ENCODE measurements around the gene RAD23B. TPM values are rescaled to one million over a fixed set of nuclear protein-coding genes. Genes with fewer than 3 reads are reported as not detected.

RAD23B gene
- total and polyA plus RNA-seq, 8 donors, result 19.5 to 81.2 (median 65.3) TPM

GRCh38 chr9:107279086-107279485, 4.0 kb upstream of the RAD23B start:
- DNase-seq, result no peak
- no peaks in the 10 kb centered on the region for H3K36me3 ChIP-seq
- H3K27me3 ChIP-seq, result no peaks in the 10 kb centered on the region
- H3K9me3 ChIP-seq, result no peaks in the 10 kb centered on the region
- intact Hi-C loops (cut with DNase I), result no loop called here
- H3K4me1 ChIP-seq, result peaks cover 0 to 3% (median 0%) of the 10 kb centered on the region in 3 donors
- WGBS, 2 donors, result 92 to 94% methylated on average over 7 of the region's 7 CpGs
- no peak overlapping the region for H3K27ac ChIP-seq
- no peak for FAIRE-seq
- TF ChIP-seq CTCF (IDR thresholded peaks at IDR 0.05), result no peak
- no peak for ATAC-seq
- no peak overlapping the region for H3K4me3 ChIP-seq

GRCh38 chr9:107280543-107280942, 2.5 kb upstream of the RAD23B start:
- H3K4me1 ChIP-seq, result peaks cover 0 to 8% (median under 1%) of the 10 kb centered on the region in 3 donors
- intact Hi-C loops (cut with DNase I), result no loop called here
- FAIRE-seq (no peak), DNase-seq (no peak), ATAC-seq (no peak)
- no peaks in the 10 kb centered on the region for H3K27me3 ChIP-seq
- no peaks in the 10 kb centered on the region for H3K9me3 ChIP-seq
- WGBS, 2 donors, result 76 to 84% methylated on average over 3 of the region's 3 CpGs
- H3K4me3 ChIP-seq, result no peak overlapping the region
- TF ChIP-seq CTCF (IDR thresholded peaks at IDR 0.05), result no peak
- no peaks in the 10 kb centered on the region for H3K36me3 ChIP-seq
- no peak overlapping the region for H3K27ac ChIP-seq

- DNase-seq (no peak), ATAC-seq (no peak), FAIRE-seq (no peak)
- no peak overlapping the region for H3K27ac ChIP-seq
- WGBS, 2 donors, result 74 to 75% methylated on average over 1 of the region's 1 CpG
- no peaks in the 10 kb centered on the region for H3K9me3 ChIP-seq
- H3K27me3 ChIP-seq, result no peaks in the 10 kb centered on the region
- intact Hi-C loops (cut with DNase I), result no loop called here
- no peaks in the 10 kb centered on the region for H3K36me3 ChIP-seq
- no peak for TF ChIP-seq CTCF (IDR thresholded peaks at IDR 0.05)
- peaks cover 4 to 14% (median 7%) of the 10 kb centered on the region in 3 donors for H3K4me1 ChIP-seq
- H3K4me3 ChIP-seq, result no peak overlapping the region
These were observed 1.9 kb upstream of the RAD23B start for GRCh38 chr9:107281184-107281583.

- TF ChIP-seq CTCF (IDR thresholded peaks at IDR 0.05), result no peak
- no peak for FAIRE-seq
- intact Hi-C loops (cut with DNase I), result no loop called here
These were observed 984 bp upstream of the RAD23B start for GRCh38 chr9:107281922-107282667.

More at GRCh38 chr9:107281922-107282667, 984 bp upstream of the RAD23B start:
- peak in 2 of 4 donors; percentile 0 to 1 for ATAC-seq
- H3K9me3 ChIP-seq, result no peaks in the 10 kb centered on the region
- peak overlapping the region; percentile 12 to 99 (median 58) for H3K4me3 ChIP-seq
- H3K36me3 ChIP-seq, result no peaks in the 10 kb centered on the region
- H3K27ac ChIP-seq, result peak overlapping the region in 2 of 4 donors; percentile 82 to 99
- H3K4me1 ChIP-seq, result peaks cover 5 to 19% (median 11%) of the 10 kb centered on the region in 3 donors
- 24% methylated on average over 13 of the region's 13 CpGs for WGBS, 2 donors
- no peaks in the 10 kb centered on the region for H3K27me3 ChIP-seq
- no peak for DNase-seq

Data from pancreas (tissue), 10 donors.